Hepatocyte (in vitro differentiated cells): ENCODE results near the gene PSD2.

Experiments used
- EZH2 ChIP-seq: fragments of 200-600 bp; sonication (generic); IDR thresholded peaks from 2 replicates; pipeline ENCODE4 v1.6.1; 2016; ENCODE audit warnings: antibody characterized with exemption, mild to moderate bottlenecking, borderline replicate concordance
- EZH2phosphoT487 ChIP-seq: fragments of 200-600 bp; sonication (generic); IDR thresholded peaks from one replicate; pipeline ENCODE4 v1.6.1; 2018; ENCODE audit warnings: antibody characterized with exemption, mild to moderate bottlenecking, low read depth, moderate library complexity; ENCODE audit not compliant: unreplicated experiment, severe bottlenecking
- TF ChIP-seq, protein P1 (sequence below): fragments of 200-600 bp; sonication (generic); IDR thresholded peaks from 2 replicates; pipeline ENCODE4 v1.5.1; 2016; ENCODE audit warnings: antibody characterized with exemption, mild to moderate bottlenecking; ENCODE audit not compliant: poor library complexity

DNA sequence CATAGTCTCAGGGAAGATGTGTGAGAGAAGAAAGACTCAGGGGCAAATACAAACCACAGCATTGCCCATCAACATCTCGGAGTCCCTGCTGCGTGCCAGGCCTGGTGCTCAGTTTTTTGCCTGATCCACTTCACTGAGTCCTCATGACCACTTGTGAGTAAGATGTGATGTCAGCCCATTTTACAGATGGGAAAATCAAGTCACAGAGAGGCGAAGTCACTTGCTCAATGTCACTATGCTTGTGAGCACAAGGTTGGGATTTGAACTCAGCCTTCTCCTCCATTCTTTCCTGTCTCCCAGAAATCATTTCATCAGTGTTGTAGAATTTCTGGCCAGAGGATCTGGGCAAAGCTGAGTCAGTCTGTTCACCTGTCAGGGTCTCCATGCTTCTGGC, 34.6 kb upstream of the PSD2 start:
- TF ChIP-seq EZH2 (no peak), EZH2phosphoT487 (no peak)
- TF ChIP-seq, protein P1, sequence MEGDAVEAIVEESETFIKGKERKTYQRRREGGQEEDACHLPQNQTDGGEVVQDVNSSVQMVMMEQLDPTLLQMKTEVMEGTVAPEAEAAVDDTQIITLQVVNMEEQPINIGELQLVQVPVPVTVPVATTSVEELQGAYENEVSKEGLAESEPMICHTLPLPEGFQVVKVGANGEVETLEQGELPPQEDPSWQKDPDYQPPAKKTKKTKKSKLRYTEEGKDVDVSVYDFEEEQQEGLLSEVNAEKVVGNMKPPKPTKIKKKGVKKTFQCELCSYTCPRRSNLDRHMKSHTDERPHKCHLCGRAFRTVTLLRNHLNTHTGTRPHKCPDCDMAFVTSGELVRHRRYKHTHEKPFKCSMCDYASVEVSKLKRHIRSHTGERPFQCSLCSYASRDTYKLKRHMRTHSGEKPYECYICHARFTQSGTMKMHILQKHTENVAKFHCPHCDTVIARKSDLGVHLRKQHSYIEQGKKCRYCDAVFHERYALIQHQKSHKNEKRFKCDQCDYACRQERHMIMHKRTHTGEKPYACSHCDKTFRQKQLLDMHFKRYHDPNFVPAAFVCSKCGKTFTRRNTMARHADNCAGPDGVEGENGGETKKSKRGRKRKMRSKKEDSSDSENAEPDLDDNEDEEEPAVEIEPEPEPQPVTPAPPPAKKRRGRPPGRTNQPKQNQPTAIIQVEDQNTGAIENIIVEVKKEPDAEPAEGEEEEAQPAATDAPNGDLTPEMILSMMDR, result no peak
